ENCODE results near the gene BTC.
"Not testable (repeated sequence)": the region's sequence is repeated elsewhere in the genome, so short reads cannot be mapped to it uniquely, and the experiment has no call there.

Gene BTC

GRCh38 chr4:74755486-74755885, 38.8 kb downstream of the BTC start:
- no peak for DNase-seq

GRCh38 chr4:74754218-74754617, 40.1 kb downstream of the BTC start:
- no peak for DNase-seq

- no peak for DNase-seq
These were observed 41.5 kb downstream of the BTC start for GRCh38 chr4:74752798-74753197.

GRCh38 chr4:74751856-74752255, 42.5 kb downstream of the BTC start:
- no peak for DNase-seq

GRCh38 chr4:74751247-74751646, 43.1 kb downstream of the BTC start:
- DNase-seq, result no peak

GRCh38 chr4:74742185-74742584, 52.1 kb downstream of the BTC start:
- no peak for DNase-seq

GRCh38 chr4:74738464-74739143, 55.7 kb downstream of the BTC start:
- DNase-seq, result no peak

- no peak for DNase-seq
These were observed 59.3 kb downstream of the BTC start for GRCh38 chr4:74734995-74735394.

- no peak for DNase-seq
These were observed 60.6 kb downstream of the BTC start for GRCh38 chr4:74733756-74734155.

- DNase-seq, result no peak
These were observed 69.3 kb downstream of the BTC start for GRCh38 chr4:74724979-74725378.

GRCh38 chr4:74716436-74716765, 77.9 kb downstream of the BTC start:
- DNase-seq, result no peak

- DNase-seq, result no peak
These were observed 78.5 kb downstream of the BTC start for GRCh38 chr4:74715706-74716435.

- no peak for DNase-seq
These were observed 79.7 kb downstream of the BTC start for GRCh38 chr4:74714611-74715130.

- DNase-seq, result not testable (repeated sequence)
These were observed 86.2 kb downstream of the BTC start for GRCh38 chr4:74708135-74708534.

All from stimulated activated CD4-positive, alpha-beta T cell treated with anti-CD3 and anti-CD28 coated beads, Interleukin-2, amount 100 ng/mL, for 48 hours (primary cell).